ENCODE measurements around the gene CDH4. TPM values are rescaled to one million over a fixed set of nuclear protein-coding genes. Genes with fewer than 3 reads are reported as not detected.

The CDH4 gene
- total and polyA plus RNA-seq, 5 donors from 2014 or later, result 0.07 to 0.69 (median 0.49) TPM; not detected in 1

DNA sequence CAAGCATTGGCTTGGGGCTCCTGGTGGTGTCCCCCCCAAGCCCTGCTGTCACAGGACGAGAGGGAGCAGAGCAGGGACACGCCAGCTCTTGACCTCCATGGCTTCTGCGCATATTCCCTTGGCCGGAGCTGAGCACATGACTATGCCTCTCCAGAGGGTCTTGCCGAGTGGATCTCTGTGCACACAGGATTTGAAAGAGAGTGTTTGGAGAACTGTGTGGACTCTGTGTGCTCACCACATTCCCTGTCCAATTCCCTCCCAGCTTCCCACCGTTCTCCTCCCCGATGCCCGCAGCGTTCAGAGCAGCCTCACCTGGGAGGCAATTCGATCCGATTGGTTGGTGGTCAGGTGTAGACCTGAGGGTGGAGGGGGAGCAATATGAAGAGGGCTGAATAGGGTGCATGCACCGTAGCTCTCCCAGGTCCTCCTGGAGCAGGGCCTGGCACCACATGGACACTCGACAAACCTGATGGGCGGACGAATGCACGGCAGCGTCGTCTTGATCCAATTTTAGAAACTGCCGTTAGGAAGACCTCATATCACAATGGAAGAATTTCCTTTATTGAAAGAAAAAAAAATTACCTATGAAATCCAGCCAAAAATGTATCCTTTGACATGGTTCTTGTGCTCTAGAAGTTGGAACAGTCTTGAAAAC, 287.8 kb downstream of the CDH4 start:
- Mint-ChIP-seq H3K27ac (no peak overlapping the region), H3K36me3 (no peaks in the 10 kb centered on the region), H3K4me3 (no peak overlapping the region), H3K4me1 (no peaks in the 10 kb centered on the region), H3K9me3 (peaks cover 0 to 3% (median 0%) of the 10 kb centered on the region in 7 donors), H3K27me3 (peaks cover 4% of the 10 kb centered on the region)
- H3K36me3 ChIP-seq (ENCODE audit: control insufficient read depth, insufficient read depth, low read length), result no peaks in the 10 kb centered on the region
- H3K27me3 ChIP-seq (ENCODE audit: control insufficient read depth, insufficient read depth, low read length), result no peaks in the 10 kb centered on the region
- H3K9me3 ChIP-seq (ENCODE audit: control insufficient read depth in 2 of 2, low read length in 2 of 2), result no peaks in the 10 kb centered on the region
- no peaks in the 10 kb centered on the region for H3K4me1 ChIP-seq (ENCODE audit: control insufficient read depth, insufficient read depth, low read length, poor library complexity, severe bottlenecking)
- no peak for DNase-seq
- H3K4me3 ChIP-seq (ENCODE audit: low read depth, low read length), result no peak overlapping the region
- no peak overlapping the region for H3K27ac ChIP-seq (ENCODE audit: insufficient read depth, low read length, poor library complexity, severe bottlenecking)
- ATAC-seq (ENCODE audit: low read depth in 2 of 2), result no peak

DNA sequence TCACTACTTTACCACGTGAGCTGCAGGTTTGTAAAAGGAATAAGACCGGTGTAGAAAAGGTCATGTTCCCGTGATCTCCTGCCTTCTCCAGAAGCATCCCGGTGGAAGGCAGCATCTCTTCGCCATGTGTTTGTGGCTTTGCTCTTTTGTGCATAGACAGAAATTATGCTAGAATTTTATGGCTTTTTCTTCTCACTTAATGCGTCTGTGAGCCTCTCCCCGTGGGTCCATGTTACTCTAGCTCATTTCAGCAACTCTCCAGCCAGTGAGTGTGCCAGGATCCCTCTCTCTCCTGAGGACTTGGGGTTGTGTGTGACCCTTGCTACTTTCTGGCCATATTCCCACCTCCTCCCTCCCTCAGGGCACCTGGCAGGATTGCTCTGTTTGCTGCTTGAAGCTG, 289.5 kb downstream of the CDH4 start:
- H3K4me3 ChIP-seq (ENCODE audit: low read depth, low read length), result no peak overlapping the region
- H3K36me3 Mint-ChIP-seq, result no peaks in the 10 kb centered on the region
- no peaks in the 10 kb centered on the region for H3K36me3 ChIP-seq (ENCODE audit: control insufficient read depth, insufficient read depth, low read length)
- H3K27ac ChIP-seq (ENCODE audit: insufficient read depth, low read length, poor library complexity, severe bottlenecking), result no peak overlapping the region
- H3K9me3 Mint-ChIP-seq, result peaks cover 0 to 3% (median 0%) of the 10 kb centered on the region in 7 donors
- no peak overlapping the region for H3K4me3 Mint-ChIP-seq
- no peaks in the 10 kb centered on the region for H3K4me1 Mint-ChIP-seq
- H3K9me3 ChIP-seq (ENCODE audit: control insufficient read depth in 2 of 2, low read length in 2 of 2), result no peaks in the 10 kb centered on the region
- no peak for DNase-seq
- no peaks in the 10 kb centered on the region for H3K27me3 ChIP-seq (ENCODE audit: control insufficient read depth, insufficient read depth, low read length)
- H3K4me1 ChIP-seq (ENCODE audit: control insufficient read depth, insufficient read depth, low read length, poor library complexity, severe bottlenecking), result no peaks in the 10 kb centered on the region
- H3K27ac Mint-ChIP-seq, result no peak overlapping the region
- ATAC-seq (ENCODE audit: low read depth in 2 of 2), result no peak
- H3K27me3 Mint-ChIP-seq, result peaks cover 4% of the 10 kb centered on the region

DNA sequence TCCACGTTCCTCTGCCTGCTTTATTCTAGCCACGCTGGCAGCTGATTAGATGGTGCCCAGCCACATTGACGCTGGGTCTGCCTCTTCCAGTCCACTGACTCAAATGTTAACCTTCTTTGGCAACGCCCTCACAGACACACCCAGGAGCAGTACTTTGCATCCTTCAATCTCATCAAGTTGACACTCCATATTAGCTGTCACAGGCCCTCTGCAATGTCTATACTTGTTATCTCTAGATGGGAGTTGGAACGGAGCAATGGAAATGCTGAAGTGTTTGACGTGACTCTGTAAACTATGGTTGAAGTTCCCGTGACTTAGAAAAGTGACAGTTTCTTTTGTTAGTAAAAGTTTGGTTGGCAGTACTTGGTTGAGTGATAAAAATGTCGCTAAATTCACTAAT, 291.0 kb downstream of the CDH4 start:
- Mint-ChIP-seq H3K36me3 (no peaks in the 10 kb centered on the region), H3K9me3 (peaks cover 0 to 4% (median 0%) of the 10 kb centered on the region in 7 donors), H3K27me3 (peaks cover 4% of the 10 kb centered on the region), H3K27ac (no peak overlapping the region), H3K4me3 (no peak overlapping the region), H3K4me1 (no peaks in the 10 kb centered on the region)
- H3K4me3 ChIP-seq (ENCODE audit: low read depth, low read length), result no peak overlapping the region
- ATAC-seq (ENCODE audit: low read depth in 2 of 2) (no peak), DNase-seq (no peak)
- H3K27ac ChIP-seq (ENCODE audit: insufficient read depth, low read length, poor library complexity, severe bottlenecking), result no peak overlapping the region
- no peaks in the 10 kb centered on the region for H3K4me1 ChIP-seq (ENCODE audit: control insufficient read depth, insufficient read depth, low read length, poor library complexity, severe bottlenecking)
- no peaks in the 10 kb centered on the region for H3K36me3 ChIP-seq (ENCODE audit: control insufficient read depth, insufficient read depth, low read length)
- H3K9me3 ChIP-seq (ENCODE audit: control insufficient read depth in 2 of 2, low read length in 2 of 2), result no peaks in the 10 kb centered on the region
- H3K27me3 ChIP-seq (ENCODE audit: control insufficient read depth, insufficient read depth, low read length), result no peaks in the 10 kb centered on the region

DNA sequence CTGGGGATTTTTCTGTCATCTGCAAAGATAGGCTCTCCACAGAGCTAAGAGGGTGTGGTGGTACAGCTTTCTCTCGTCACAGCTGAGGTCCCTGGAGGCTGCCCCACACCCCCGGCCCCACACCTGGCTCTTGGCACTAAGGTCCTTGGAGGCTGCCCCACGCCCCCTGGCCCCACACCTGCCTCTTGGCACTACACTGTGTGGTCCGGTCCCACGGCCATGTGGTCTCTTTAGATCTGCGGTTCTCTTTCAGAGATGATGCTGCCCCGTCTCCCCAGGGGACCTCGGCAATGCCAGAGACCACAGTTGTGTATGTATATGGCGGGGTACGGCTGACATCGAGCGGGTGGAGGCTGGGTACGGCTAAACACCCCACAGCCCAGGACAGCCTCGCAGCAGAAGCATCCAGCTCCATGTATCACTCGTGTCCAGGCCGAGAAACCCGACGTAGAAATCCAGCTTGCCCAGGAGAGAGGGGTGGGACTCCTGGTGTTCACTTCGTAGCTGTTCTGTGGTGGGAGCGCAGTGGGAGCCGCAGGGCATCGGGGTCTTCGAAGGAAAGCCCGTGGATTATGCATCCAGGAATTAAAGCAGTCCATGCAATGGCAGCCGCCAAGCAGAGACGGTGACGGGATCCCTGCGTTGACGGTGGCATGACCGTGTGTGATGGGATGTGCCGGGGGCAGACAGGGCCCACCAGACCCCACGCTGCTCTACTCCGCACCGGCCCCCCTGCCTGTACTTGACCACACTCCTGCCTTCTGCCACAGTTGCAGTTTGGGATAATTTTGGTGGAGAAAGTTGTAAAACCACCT, 292.1 kb downstream of the CDH4 start:
- Mint-ChIP-seq H3K27me3 (peaks cover 4% of the 10 kb centered on the region), H3K9me3 (peaks cover 0 to 4% (median 0%) of the 10 kb centered on the region in 7 donors)

DNA sequence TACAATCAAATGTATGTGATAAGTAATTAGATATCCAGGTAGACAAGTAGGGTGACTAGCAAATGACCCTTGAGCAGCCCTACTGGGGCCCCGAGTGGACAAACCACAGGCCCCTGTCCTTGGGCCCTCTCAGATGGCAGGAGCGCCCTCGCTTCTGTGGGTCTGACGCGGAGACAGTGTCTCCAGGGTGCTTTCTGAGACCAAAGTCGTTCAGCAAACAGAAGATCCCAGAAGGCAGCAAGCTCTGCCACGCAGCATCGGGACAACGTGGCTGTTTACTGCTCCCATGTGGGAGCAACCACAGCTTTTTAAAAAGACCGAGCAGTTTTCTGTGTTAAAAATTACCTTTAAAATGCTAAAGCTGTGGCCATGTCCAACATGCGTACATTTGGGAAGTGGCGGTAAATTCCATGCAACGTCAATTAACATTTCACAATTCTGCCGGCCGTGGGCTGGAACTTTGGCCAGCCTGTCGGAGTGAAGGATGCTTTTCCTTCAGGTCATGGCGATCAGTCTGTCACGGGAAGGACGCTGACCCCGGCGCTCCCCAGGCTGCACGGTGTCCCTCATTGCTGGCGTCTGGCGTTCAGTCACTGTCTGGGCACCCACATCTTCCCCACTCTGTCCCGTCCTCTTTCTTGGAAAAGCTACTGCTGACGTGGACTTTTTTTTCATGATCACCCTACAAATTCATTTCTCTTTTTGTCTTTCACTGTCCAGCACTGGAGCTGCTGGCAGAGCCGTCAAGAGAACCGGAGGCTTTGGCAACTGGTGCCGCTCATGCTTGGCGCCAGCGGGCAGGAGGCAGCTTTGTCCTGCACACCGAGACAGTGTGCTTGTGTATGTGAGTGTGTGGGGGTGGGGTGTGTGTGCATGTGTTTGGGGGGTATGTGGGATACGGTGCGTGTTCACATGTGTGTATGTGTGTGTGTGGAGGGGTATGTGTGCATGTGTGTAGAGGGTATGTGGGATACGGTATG, 293.1 kb downstream of the CDH4 start:
- Histone ChIP-seq H3K4me3 (ENCODE audit: low read depth, low read length) (no peak overlapping the region), H3K27ac (ENCODE audit: insufficient read depth, low read length, poor library complexity, severe bottlenecking) (no peak overlapping the region), H3K9me3 (ENCODE audit: control insufficient read depth in 2 of 2, low read length in 2 of 2) (no peaks in the 10 kb centered on the region), H3K4me1 (ENCODE audit: control insufficient read depth, insufficient read depth, low read length, poor library complexity, severe bottlenecking) (no peaks in the 10 kb centered on the region), H3K36me3 (ENCODE audit: control insufficient read depth, insufficient read depth, low read length) (no peaks in the 10 kb centered on the region), H3K27me3 (ENCODE audit: control insufficient read depth, insufficient read depth, low read length) (no peaks in the 10 kb centered on the region)
- H3K27me3 Mint-ChIP-seq, result peaks cover 4% of the 10 kb centered on the region
- no peak overlapping the region for H3K4me3 Mint-ChIP-seq
- ATAC-seq (ENCODE audit: low read depth in 2 of 2) (no peak), DNase-seq (no peak)
- H3K9me3 Mint-ChIP-seq, result peaks cover 0 to 4% (median 0%) of the 10 kb centered on the region in 7 donors
- no peaks in the 10 kb centered on the region for H3K36me3 Mint-ChIP-seq
- no peak overlapping the region for H3K27ac Mint-ChIP-seq
- H3K4me1 Mint-ChIP-seq, result no peaks in the 10 kb centered on the region

More for the DNA sequence above, 292.1 kb downstream of the CDH4 start:
- DNase-seq (no peak), ATAC-seq (ENCODE audit: low read depth in 2 of 2) (no peak)
- H3K27ac Mint-ChIP-seq, result no peak overlapping the region
- no peaks in the 10 kb centered on the region for H3K36me3 Mint-ChIP-seq
- H3K4me1 Mint-ChIP-seq, result no peaks in the 10 kb centered on the region
- Histone ChIP-seq H3K36me3 (ENCODE audit: control insufficient read depth, insufficient read depth, low read length) (no peaks in the 10 kb centered on the region), H3K4me3 (ENCODE audit: low read depth, low read length) (no peak overlapping the region), H3K27ac (ENCODE audit: insufficient read depth, low read length, poor library complexity, severe bottlenecking) (no peak overlapping the region), H3K9me3 (ENCODE audit: control insufficient read depth in 2 of 2, low read length in 2 of 2) (no peaks in the 10 kb centered on the region), H3K27me3 (ENCODE audit: control insufficient read depth, insufficient read depth, low read length) (no peaks in the 10 kb centered on the region), H3K4me1 (ENCODE audit: control insufficient read depth, insufficient read depth, low read length, poor library complexity, severe bottlenecking) (no peaks in the 10 kb centered on the region)
- no peak overlapping the region for H3K4me3 Mint-ChIP-seq

DNA sequence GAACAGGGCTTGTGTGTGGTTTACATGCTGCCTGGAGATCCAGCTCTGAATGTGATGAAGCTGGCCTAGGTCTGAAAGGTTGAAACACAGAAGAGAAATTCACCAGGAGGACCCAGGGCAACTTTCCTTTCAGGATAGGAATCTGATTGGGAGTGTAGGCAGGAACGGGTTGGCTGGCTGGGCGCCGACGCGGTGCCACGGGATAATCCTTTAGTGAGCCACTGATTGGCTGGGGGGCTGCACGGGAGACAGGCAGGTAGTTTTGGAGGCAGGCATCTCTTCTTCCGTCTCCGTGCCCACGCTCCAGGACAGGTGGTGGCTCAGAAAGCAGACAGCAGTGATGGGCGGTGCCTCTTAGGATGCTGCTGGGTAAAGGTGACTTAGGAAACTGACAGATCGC, 294.6 kb downstream of the CDH4 start:
- Histone ChIP-seq H3K4me1 (ENCODE audit: control insufficient read depth, insufficient read depth, low read length, poor library complexity, severe bottlenecking) (no peaks in the 10 kb centered on the region), H3K27ac (ENCODE audit: insufficient read depth, low read length, poor library complexity, severe bottlenecking) (no peak overlapping the region), H3K9me3 (ENCODE audit: control insufficient read depth in 2 of 2, low read length in 2 of 2) (no peaks in the 10 kb centered on the region), H3K27me3 (ENCODE audit: control insufficient read depth, insufficient read depth, low read length) (no peaks in the 10 kb centered on the region), H3K4me3 (ENCODE audit: low read depth, low read length) (no peak overlapping the region), H3K36me3 (ENCODE audit: control insufficient read depth, insufficient read depth, low read length) (no peaks in the 10 kb centered on the region)
- H3K36me3 Mint-ChIP-seq, result no peaks in the 10 kb centered on the region
- no peak overlapping the region for H3K27ac Mint-ChIP-seq
- H3K4me1 Mint-ChIP-seq, result no peaks in the 10 kb centered on the region
- H3K27me3 Mint-ChIP-seq, result peaks cover 4% of the 10 kb centered on the region
- H3K4me3 Mint-ChIP-seq, result no peak overlapping the region
- no peak for DNase-seq
- peaks cover 0 to 4% (median 2%) of the 10 kb centered on the region in 7 donors for H3K9me3 Mint-ChIP-seq
- no peak for ATAC-seq (ENCODE audit: low read depth in 2 of 2)

DNA sequence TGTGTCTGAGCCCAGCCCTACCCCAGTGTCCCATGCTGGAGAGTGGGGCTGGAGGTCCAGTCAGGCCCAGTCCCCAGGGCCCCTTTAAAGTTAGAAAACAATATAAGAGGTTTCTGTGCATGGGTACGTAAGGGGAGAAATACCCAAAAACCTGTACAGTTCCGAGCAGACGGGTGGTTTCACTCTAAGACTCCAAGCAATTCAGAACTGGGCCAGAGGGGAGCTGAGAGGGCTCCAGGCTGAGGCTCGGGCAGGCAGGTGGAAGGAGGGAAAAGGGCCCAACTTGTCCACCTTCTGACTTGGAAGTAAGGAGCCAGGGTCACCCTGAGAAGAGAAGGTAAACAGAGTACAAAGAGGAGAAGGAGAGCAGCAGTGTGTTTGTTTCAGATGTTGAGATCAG, 296.0 kb downstream of the CDH4 start:
- Histone ChIP-seq H3K36me3 (ENCODE audit: control insufficient read depth, insufficient read depth, low read length) (no peaks in the 10 kb centered on the region), H3K4me1 (ENCODE audit: control insufficient read depth, insufficient read depth, low read length, poor library complexity, severe bottlenecking) (no peaks in the 10 kb centered on the region), H3K4me3 (ENCODE audit: low read depth, low read length) (no peak overlapping the region), H3K27ac (ENCODE audit: insufficient read depth, low read length, poor library complexity, severe bottlenecking) (no peak overlapping the region), H3K27me3 (ENCODE audit: control insufficient read depth, insufficient read depth, low read length) (no peaks in the 10 kb centered on the region), H3K9me3 (ENCODE audit: control insufficient read depth in 2 of 2, low read length in 2 of 2) (no peaks in the 10 kb centered on the region)
- Mint-ChIP-seq H3K36me3 (no peaks in the 10 kb centered on the region), H3K9me3 (peaks cover 0 to 5% (median 3%) of the 10 kb centered on the region in 7 donors), H3K4me3 (no peak overlapping the region), H3K4me1 (no peaks in the 10 kb centered on the region), H3K27ac (no peak overlapping the region), H3K27me3 (peaks cover 2% of the 10 kb centered on the region)
- DNase-seq, result no peak
- ATAC-seq (ENCODE audit: low read depth in 2 of 2), result no peak

All from CD4-positive, CD25-positive, alpha-beta regulatory T cell (primary cell).